Activated B cell treated with CpG ODN at 0.5 μM for 24 hours (primary cell): ENCODE measurements around the gene GTF3C1. TPM values are rescaled to one million over a fixed set of nuclear protein-coding genes. Genes with fewer than 3 reads are reported as not detected.

Source experiments
- ATAC-seq: fragments of 200-7000 bp; cut with Tn5 transposase; one replicate; pipeline ENCODE4 v1.10.0; 2021; ENCODE audit warnings: low read depth, mild to moderate bottlenecking, moderate library complexity
- CTCF ChIA-PET: fragments of 350-600 bp; sonication (Branson Sonifier 250); formaldehyde crosslinking; loops from one replicate; lab custom pipeline; 2021; ENCODE audit warnings: antibody characterized with exemption; lab: Charles Lee
- POLR2A ChIA-PET: fragments of 350-600 bp; sonication (Branson Sonifier 250); formaldehyde crosslinking; loops from one replicate; lab custom pipeline; 2021; ENCODE audit warnings: antibody characterized with exemption; lab: Charles Lee
- DNase-seq: peaks from one replicate; pipeline ENCODE4 v3.0.0; 2022
- H3K27ac Mint-ChIP-seq: one replicate; pipeline ENCODE4 v1.8.0; 2020; ENCODE audit warnings: mixed read lengths
- H3K27me3 Mint-ChIP-seq: one replicate; pipeline ENCODE4 v1.8.0; 2021; ENCODE audit warnings: mixed read lengths
- H3K36me3 Mint-ChIP-seq: one replicate; pipeline ENCODE4 v1.8.0; 2021; ENCODE audit warnings: low read depth, mixed read lengths
- H3K4me1 Mint-ChIP-seq: one replicate; pipeline ENCODE4 v1.8.0; 2021; ENCODE audit warnings: mixed read lengths
- H3K4me3 Mint-ChIP-seq: one replicate; pipeline ENCODE4 v1.8.0; 2020; ENCODE audit warnings: mild to moderate bottlenecking, mixed read lengths
- H3K9me3 Mint-ChIP-seq: one replicate; pipeline ENCODE4 v1.8.0; 2020; ENCODE audit warnings: mixed read lengths
- intact Hi-C: fragments of 100-400 bp; cut with micrococcal nuclease; formaldehyde crosslinking; loops from one replicate; pipeline ENCODE4 v1.15.1; 2024
- total RNA-seq: library from RNA; stranded (reverse); gene quantifications from 2 replicates; pipeline ENCODE4 v1.2.3, GENCODE V29; 2022
- TF ChIP-seq, protein P1 (sequence below): fragments of 200-600 bp; IDR thresholded peaks from one replicate; pipeline ENCODE4 v1.8.0; 2022; ENCODE audit warnings: antibody characterized with exemption, mild to moderate bottlenecking

The GTF3C1 gene
- total RNA-seq, 1 donor from 2014 or later, result 52.3 TPM

DNA sequence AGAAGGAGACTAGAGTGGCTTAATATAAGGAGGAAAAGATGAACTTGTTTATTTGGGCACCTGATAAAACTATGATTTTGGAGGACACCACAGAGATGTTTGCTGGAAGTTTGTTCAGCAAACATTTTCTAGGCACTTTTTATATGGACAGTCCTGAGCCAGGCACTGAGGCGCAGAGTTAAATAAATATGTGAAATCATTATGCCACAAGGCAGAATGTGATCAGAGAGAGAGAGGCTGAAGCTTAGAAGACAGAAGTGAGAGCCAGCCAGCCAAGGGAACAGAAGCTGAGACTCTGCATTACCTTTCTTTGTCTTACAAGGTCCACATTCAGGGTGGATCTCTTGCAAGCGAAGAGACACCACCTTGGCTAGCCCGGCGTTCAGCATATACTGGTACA lies 21.4 kb downstream of the GTF3C1 start:
- Mint-ChIP-seq H3K27me3 (no peaks in the 10 kb centered on the region), H3K4me1 (no peaks in the 10 kb centered on the region), H3K9me3 (no peaks in the 10 kb centered on the region), H3K4me3 (no peak overlapping the region), H3K36me3 (peaks cover 96% of the 10 kb centered on the region), H3K27ac (no peak overlapping the region)
- intact Hi-C loops, result no loop called here
- POLR2A ChIA-PET, result no interaction called here
- TF ChIP-seq, protein P1, sequence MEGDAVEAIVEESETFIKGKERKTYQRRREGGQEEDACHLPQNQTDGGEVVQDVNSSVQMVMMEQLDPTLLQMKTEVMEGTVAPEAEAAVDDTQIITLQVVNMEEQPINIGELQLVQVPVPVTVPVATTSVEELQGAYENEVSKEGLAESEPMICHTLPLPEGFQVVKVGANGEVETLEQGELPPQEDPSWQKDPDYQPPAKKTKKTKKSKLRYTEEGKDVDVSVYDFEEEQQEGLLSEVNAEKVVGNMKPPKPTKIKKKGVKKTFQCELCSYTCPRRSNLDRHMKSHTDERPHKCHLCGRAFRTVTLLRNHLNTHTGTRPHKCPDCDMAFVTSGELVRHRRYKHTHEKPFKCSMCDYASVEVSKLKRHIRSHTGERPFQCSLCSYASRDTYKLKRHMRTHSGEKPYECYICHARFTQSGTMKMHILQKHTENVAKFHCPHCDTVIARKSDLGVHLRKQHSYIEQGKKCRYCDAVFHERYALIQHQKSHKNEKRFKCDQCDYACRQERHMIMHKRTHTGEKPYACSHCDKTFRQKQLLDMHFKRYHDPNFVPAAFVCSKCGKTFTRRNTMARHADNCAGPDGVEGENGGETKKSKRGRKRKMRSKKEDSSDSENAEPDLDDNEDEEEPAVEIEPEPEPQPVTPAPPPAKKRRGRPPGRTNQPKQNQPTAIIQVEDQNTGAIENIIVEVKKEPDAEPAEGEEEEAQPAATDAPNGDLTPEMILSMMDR, result no peak
- ATAC-seq (no peak), DNase-seq (no peak)
- CTCF ChIA-PET, result no interaction called here

DNA sequence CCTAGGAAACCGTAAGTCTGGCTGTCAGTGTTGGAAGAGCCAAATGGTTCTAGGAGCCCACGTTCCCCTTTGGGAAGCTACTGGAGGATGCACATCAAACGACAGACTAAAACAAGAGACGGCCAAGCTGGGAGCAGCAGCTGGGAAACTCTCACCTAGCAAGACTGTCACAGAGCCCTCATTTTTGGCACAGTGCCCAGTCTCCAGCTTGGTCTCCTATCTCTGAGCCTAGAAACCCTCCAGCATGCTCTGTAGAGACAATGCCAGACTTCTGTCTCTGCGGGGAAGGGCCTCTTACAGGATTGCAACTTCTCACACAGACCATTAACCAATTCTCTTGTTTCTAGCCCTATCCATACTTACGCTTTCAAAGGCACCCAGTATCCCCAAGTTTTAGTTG lies 23.5 kb downstream of the GTF3C1 start:
- Mint-ChIP-seq H3K36me3 (peaks cover 92% of the 10 kb centered on the region), H3K4me1 (no peaks in the 10 kb centered on the region), H3K27me3 (no peaks in the 10 kb centered on the region), H3K27ac (no peak overlapping the region), H3K4me3 (no peak overlapping the region), H3K9me3 (no peaks in the 10 kb centered on the region)
- intact Hi-C loops, result no loop called here
- CTCF ChIA-PET, result no interaction called here
- TF ChIP-seq, protein P1, result no peak
- no peak for DNase-seq
- ATAC-seq, result no peak
- POLR2A ChIA-PET, result no interaction called here

DNA sequence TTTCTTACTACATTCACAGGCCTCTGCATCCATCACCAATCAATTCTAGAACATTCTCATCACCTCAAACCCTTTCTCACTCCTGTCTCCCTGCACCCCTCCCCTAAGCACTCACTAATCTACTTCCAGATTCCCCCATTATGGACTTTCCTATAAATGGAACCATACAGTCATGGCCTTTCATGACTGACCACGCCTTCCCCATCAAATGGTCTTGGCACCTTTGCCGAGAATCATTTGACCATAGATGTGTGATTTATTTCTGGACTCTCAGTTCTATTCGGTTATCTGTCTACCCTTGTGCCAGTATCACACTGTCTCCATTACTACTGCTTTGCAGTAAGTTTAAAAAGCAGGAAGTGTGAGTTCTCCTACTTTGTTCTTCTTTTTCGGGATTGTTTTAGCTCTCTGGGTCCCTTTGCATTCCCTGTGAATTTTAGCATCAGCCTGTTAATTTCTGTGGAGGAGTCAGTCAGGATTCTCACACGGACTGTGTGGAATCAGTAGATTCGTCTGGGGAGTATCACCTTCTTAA lies 27.5 kb downstream of the GTF3C1 start:
- ChIA-PET POLR2A (no interaction called here), CTCF (no interaction called here)
- Mint-ChIP-seq H3K27ac (no peak overlapping the region), H3K27me3 (no peaks in the 10 kb centered on the region), H3K36me3 (peaks cover 79% of the 10 kb centered on the region), H3K4me3 (no peak overlapping the region), H3K4me1 (no peaks in the 10 kb centered on the region), H3K9me3 (no peaks in the 10 kb centered on the region)
- DNase-seq (no peak), ATAC-seq (no peak)
- intact Hi-C loops, result no loop called here
- TF ChIP-seq, protein P1, result no peak

DNA sequence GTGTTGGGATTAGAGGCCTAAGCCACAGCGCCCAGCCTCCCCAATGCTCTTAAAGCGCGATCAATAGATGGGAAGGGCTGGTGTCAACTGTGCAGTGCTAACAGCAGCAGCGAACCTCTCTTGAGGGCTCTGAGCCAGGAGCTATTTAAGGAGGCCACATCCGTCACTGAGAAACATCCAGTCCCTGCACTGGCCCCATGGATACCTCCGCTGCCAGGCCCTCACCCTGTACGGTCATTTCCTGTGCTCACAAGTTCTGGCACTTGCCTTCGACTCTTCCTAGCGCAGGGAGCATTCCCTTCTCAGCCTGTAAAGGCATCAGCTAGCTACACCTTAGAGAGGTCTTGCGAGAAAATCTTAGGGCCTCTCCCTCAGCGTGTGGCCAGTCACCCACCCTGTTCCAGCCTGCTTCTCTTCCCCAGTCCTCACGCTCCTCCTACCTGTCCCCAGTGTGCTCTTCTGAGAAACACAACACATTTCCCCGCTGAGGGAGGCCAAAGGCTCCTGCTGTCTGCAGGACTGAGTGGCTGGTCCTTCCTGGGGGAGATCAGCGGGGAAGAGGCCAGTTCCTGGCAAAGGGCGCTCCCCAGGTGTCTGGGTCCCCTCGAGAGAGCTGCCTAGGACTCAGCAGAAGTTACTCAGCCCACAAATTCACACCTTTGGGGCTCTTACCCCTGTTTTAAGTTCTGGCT lies 28.6 kb downstream of the GTF3C1 start:
- ChIA-PET POLR2A (no interaction called here), CTCF (no interaction called here)
- Mint-ChIP-seq H3K36me3 (peaks cover 78% of the 10 kb centered on the region), H3K4me3 (no peak overlapping the region), H3K27ac (no peak overlapping the region), H3K27me3 (no peaks in the 10 kb centered on the region), H3K4me1 (no peaks in the 10 kb centered on the region), H3K9me3 (no peaks in the 10 kb centered on the region)
- intact Hi-C loops, result no loop called here
- no peak for DNase-seq
- no peak for ATAC-seq
- TF ChIP-seq, protein P1, result no peak

DNA sequence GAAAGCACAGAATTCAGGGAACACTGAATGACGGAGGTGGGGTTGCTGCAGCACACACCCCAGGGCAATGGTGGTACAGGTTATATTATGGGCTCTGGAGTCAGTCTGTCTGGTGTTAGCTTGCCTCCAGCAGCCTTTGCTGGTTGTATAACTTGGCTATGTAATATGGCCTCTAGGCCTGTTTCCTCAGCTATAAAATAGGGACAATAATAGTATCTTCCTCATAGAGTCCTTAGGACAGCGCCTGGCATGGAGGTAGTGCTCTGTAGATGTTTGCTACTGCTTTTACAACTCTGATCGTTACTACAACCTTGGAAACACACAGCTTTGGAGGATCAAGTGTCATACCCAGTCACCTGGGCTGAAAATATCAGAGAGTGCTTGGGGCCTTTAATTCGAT lies 31.5 kb downstream of the GTF3C1 start:
- Mint-ChIP-seq H3K9me3 (no peaks in the 10 kb centered on the region), H3K27me3 (no peaks in the 10 kb centered on the region), H3K4me3 (no peak overlapping the region), H3K4me1 (no peaks in the 10 kb centered on the region), H3K36me3 (peaks cover 69% of the 10 kb centered on the region), H3K27ac (no peak overlapping the region)
- ChIA-PET CTCF (no interaction called here), POLR2A (no interaction called here)
- DNase-seq, result no peak
- ATAC-seq, result no peak
- TF ChIP-seq, protein P1, result no peak
- intact Hi-C loops, result no loop called here
